Kidney (tissue), 14 donors: ENCODE results near the gene PIGC. TPM values are rescaled to one million over a fixed set of nuclear protein-coding genes. Genes with fewer than 3 reads are reported as not detected.

Experiments
- DNase-seq, 5 donors: peaks; one replicate each; pipeline ENCODE4 v3.0.0-alpha.2; 2013 to 2020
- FAIRE-seq: peaks from 2 replicates; lab custom pipeline; 2012; peaks lifted over from hg19 to GRCh38; lab: Jason Lieb, UNC
- H3K27ac ChIP-seq, 2 donors: one replicate each; pipeline ENCODE4 v1.7.0; 2013; ENCODE audit warnings: low read depth in 2 of 2, low read length in 2 of 2, inconsistent platforms in 1 of 2
- H3K27me3 ChIP-seq: one replicate; pipeline ENCODE4 v1.7.1; 2013; ENCODE audit warnings: low read length, inconsistent platforms; ENCODE audit not compliant: control insufficient read depth, insufficient read depth
- H3K36me3 ChIP-seq, 3 donors: one replicate each; pipeline versions ENCODE4 v1.7.0 to v1.7.1; 2013; ENCODE audit warnings: low read length in 3 of 3, control low read depth in 1 of 3, inconsistent platforms in 1 of 3; ENCODE audit not compliant: insufficient read depth in 3 of 3, control insufficient read depth in 2 of 3
- H3K4me1 ChIP-seq, 3 donors: one replicate each; pipeline versions ENCODE4 v1.7.0 to v1.7.1; 2013; ENCODE audit warnings: low read length in 3 of 3, inconsistent platforms in 1 of 3, low read depth in 1 of 3; ENCODE audit not compliant: control insufficient read depth in 2 of 3, insufficient read depth in 2 of 3
- H3K4me3 ChIP-seq, 3 donors: one replicate each; pipeline versions ENCODE4 v1.7.0 to v1.8.1; 2013; ENCODE audit warnings: low read length in 3 of 3, control low read depth in 1 of 3, inconsistent platforms in 1 of 3
- H3K9ac ChIP-seq, 3 donors: one replicate each; pipeline versions ENCODE4 v1.7.0 to v1.7.1; 2013; ENCODE audit warnings: low read length in 3 of 3, control low read depth in 1 of 3, inconsistent platforms in 1 of 3
- H3K9me3 ChIP-seq, 3 donors: one replicate each; pipeline versions ENCODE4 v1.7.0 to v1.7.1; 2013; ENCODE audit warnings: low read length in 3 of 3, control low read depth in 1 of 3, inconsistent platforms in 1 of 3; ENCODE audit not compliant: control insufficient read depth in 2 of 3, insufficient read depth in 1 of 3
- intact Hi-C: fragments of 100-400 bp; cut with DNase I; formaldehyde crosslinking; loops from one replicate; pipeline ENCODE4 v1.11.1; 2022
- polyA plus RNA-seq: library from polyadenylated mRNA; stranded (reverse); fragments of 350-450 nt; fragmentation: Illumina TruSeq; extraction: RNeasy Lipid Tissue Mini Kit (QIAGEN cat#74804); gene quantifications from one replicate; pipeline ENCODE4 v1.2.3, GENCODE V29; 2014; ENCODE audit warnings: low read depth, low replicate concordance; ENCODE audit not compliant: insufficient read depth
- total RNA-seq: library from RNA; stranded (reverse); fragmentation: NEBNext Ultra II Directional; extraction: Animal tissue kit (Norgen Biotek cat#: 25700); gene quantifications from one replicate; pipeline ENCODE4 v1.2.1, GENCODE V29; 2021
- TF ChIP-seq, protein P1 (sequence below): IDR thresholded peaks from 3 replicates; pipeline ENCODE4 v1.5.1; 2012; ENCODE audit warnings: mild to moderate bottlenecking, moderate library complexity, borderline replicate concordance; ENCODE audit not compliant: insufficient read depth; ENCODE audit errors: extremely low read depth
- donor health status: control.
- donor health status: control.
- donor health status: control.
- donor health status: control.
- donor health status: control.
- donor health status: DM: yes; HTN: yes; CAD: no.
- donor health status: Normal renal cell carcinoma (clear cell type).

The PIGC gene
- total and polyA plus RNA-seq, 2 donors from 2014 or later: 27.6 to 28.6 TPM

DNA sequence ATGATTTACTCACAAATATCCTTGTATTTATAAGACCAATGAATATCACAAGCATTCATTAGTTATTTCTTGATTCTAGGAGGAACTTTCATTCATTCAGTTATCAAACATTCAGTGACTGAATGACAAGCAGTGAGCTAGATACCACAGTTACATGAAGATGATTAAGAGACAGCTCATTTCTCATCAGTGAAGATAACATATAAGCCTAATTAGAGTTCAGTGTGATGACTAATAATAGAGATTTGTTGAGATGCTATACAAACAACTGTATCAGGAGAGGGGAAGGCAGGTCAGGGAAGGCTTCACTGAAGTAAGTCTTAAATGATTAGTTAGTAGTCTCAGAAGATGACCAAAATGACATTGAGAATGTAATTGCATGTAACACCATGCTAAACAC lies 38.0 kb downstream of the PIGC start:
- DNase-seq (no peak), FAIRE-seq (no peak)
- H3K36me3 ChIP-seq: no peaks in the 10 kb centered on the region
- intact Hi-C loops: no loop called here
- no peak overlapping the region for H3K9ac ChIP-seq
- no peak overlapping the region for H3K4me3 ChIP-seq
- no peak overlapping the region for H3K27ac ChIP-seq
- no peaks in the 10 kb centered on the region for H3K9me3 ChIP-seq
- no peaks in the 10 kb centered on the region for H3K4me1 ChIP-seq
- TF ChIP-seq, protein P1, sequence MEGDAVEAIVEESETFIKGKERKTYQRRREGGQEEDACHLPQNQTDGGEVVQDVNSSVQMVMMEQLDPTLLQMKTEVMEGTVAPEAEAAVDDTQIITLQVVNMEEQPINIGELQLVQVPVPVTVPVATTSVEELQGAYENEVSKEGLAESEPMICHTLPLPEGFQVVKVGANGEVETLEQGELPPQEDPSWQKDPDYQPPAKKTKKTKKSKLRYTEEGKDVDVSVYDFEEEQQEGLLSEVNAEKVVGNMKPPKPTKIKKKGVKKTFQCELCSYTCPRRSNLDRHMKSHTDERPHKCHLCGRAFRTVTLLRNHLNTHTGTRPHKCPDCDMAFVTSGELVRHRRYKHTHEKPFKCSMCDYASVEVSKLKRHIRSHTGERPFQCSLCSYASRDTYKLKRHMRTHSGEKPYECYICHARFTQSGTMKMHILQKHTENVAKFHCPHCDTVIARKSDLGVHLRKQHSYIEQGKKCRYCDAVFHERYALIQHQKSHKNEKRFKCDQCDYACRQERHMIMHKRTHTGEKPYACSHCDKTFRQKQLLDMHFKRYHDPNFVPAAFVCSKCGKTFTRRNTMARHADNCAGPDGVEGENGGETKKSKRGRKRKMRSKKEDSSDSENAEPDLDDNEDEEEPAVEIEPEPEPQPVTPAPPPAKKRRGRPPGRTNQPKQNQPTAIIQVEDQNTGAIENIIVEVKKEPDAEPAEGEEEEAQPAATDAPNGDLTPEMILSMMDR: no peak
- no peaks in the 10 kb centered on the region for H3K27me3 ChIP-seq

- TF ChIP-seq, protein P1: no peak
- H3K9me3 ChIP-seq: no peaks in the 10 kb centered on the region
- H3K36me3 ChIP-seq: no peaks in the 10 kb centered on the region
- intact Hi-C loops: no loop called here
- no peak overlapping the region for H3K9ac ChIP-seq
- peaks cover 2 to 7% (median 3%) of the 10 kb centered on the region in 3 donors for H3K4me1 ChIP-seq
- H3K4me3 ChIP-seq: no peak overlapping the region
- H3K27me3 ChIP-seq: no peaks in the 10 kb centered on the region
- no peak overlapping the region for H3K27ac ChIP-seq
- DNase-seq (no peak), FAIRE-seq (no peak)
Observed at GRCh38 chr1:172404121-172404520, 39.7 kb downstream of the PIGC start.

DNA sequence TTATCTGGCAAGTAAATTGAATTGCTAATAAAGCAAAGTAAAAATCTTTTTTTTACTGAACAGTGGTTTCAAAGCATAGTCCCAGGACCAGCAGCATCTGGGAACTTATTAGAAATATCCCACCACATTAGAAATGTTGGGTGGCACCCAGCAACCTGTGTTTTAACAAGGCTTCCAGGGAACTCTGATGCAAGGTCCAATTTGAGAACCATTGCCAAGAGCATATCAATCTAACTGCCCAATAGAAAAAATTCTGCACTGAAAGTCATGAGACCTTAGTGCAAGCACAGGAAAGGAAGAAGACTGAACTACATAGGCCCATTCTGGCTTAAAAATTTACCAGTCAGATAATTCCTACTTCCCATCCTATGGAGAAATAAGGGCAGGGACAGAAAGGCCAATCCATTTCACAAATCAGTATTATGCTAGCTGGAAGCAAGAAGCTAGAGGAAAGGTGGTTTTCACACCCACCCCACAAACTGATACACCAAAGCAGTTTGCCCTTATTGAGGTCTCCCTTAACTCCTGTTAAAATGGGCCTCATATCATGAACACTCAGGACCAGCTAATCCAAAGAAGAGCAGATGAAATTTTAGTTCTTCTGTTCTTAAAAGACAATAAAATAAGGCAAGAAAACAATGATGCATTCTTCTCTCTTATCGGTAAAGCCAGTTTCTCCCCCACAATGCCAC lies 40.8 kb downstream of the PIGC start:
- no peaks in the 10 kb centered on the region for H3K9me3 ChIP-seq
- H3K9ac ChIP-seq: no peak overlapping the region
- H3K4me3 ChIP-seq: no peak overlapping the region
- H3K36me3 ChIP-seq: no peaks in the 10 kb centered on the region
- no peaks in the 10 kb centered on the region for H3K27me3 ChIP-seq
- no peak overlapping the region for H3K27ac ChIP-seq
- intact Hi-C loops: no loop called here
- no peak for DNase-seq
- TF ChIP-seq, protein P1: no peak
- no peak for FAIRE-seq
- H3K4me1 ChIP-seq: peaks cover 2 to 11% (median 3%) of the 10 kb centered on the region in 3 donors
